Bronchial epithelial cell (primary cell): ENCODE results near the gene SENP2. TPM values are rescaled to one million over a fixed set of nuclear protein-coding genes. Genes with fewer than 3 reads are reported as not detected.
A peak's percentile ranks its signal among the peaks of the same experiment; 100 is the strongest.

Source experiments
- DNase-seq: peaks from one replicate; pipeline ENCODE4 v3.0.0-alpha.2; 2010; ENCODE audit warnings: low read depth
- FAIRE-seq: peaks from 2 replicates; lab custom pipeline; 2011; peaks lifted over from hg19 to GRCh38; lab: Jason Lieb, UNC
- H3K27me3 ChIP-seq: 2 replicates; pipeline ENCODE4 v1.5.1; 2011; ENCODE audit warnings: low read length; ENCODE audit not compliant: control insufficient read depth, insufficient read depth
- H3K36me3 ChIP-seq: 2 replicates; pipeline ENCODE4 v1.5.1; 2011; ENCODE audit warnings: low read length; ENCODE audit not compliant: control insufficient read depth, insufficient read depth
- H3K4me3 ChIP-seq: 2 replicates; pipeline ENCODE4 v1.5.1; 2011; ENCODE audit warnings: mild to moderate bottlenecking, low read depth, low read length, control low read depth
- total RNA-seq: library from RNA; depleted of rRNA; stranded (reverse); fragments of >200 nt; gene quantifications from 2 replicates; pipeline ENCODE4 v1.2.1, GENCODE V29; 2014
- TF ChIP-seq, protein P1 (sequence below): IDR thresholded peaks from 2 replicates; pipeline ENCODE4 v1.5.1; 2011; ENCODE audit warnings: mild to moderate bottlenecking, moderate library complexity, low read length, control low read depth, inconsistent platforms; ENCODE audit not compliant: insufficient read depth, severe bottlenecking

SENP2 gene
- 30.5 and 33.5 TPM in 2 replicates for total RNA-seq

GRCh38 chr3:185585859-185586685 lies at the start of gene SENP2:
SENP2 (plus strand) TSS chr3:185586295; CDS start chr3:185586414, 119 bp downstream.
- FAIRE-seq (no peak), DNase-seq (peak; percentile 96)
- Histone ChIP-seq H3K36me3 (no peaks in the 10 kb centered on the region), H3K27me3 (no peaks in the 10 kb centered on the region), H3K4me3 (peak within 1 kb of the TSS; percentile 98)
- TF ChIP-seq, protein P1, sequence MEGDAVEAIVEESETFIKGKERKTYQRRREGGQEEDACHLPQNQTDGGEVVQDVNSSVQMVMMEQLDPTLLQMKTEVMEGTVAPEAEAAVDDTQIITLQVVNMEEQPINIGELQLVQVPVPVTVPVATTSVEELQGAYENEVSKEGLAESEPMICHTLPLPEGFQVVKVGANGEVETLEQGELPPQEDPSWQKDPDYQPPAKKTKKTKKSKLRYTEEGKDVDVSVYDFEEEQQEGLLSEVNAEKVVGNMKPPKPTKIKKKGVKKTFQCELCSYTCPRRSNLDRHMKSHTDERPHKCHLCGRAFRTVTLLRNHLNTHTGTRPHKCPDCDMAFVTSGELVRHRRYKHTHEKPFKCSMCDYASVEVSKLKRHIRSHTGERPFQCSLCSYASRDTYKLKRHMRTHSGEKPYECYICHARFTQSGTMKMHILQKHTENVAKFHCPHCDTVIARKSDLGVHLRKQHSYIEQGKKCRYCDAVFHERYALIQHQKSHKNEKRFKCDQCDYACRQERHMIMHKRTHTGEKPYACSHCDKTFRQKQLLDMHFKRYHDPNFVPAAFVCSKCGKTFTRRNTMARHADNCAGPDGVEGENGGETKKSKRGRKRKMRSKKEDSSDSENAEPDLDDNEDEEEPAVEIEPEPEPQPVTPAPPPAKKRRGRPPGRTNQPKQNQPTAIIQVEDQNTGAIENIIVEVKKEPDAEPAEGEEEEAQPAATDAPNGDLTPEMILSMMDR = no peak

- H3K27me3 ChIP-seq = no peaks in the 10 kb centered on the region
- FAIRE-seq (peak; percentile 97), DNase-seq (peak; percentile 100)
- no peaks in the 10 kb centered on the region for H3K36me3 ChIP-seq
- TF ChIP-seq, protein P1 = no peak
- H3K4me3 ChIP-seq = no peak overlapping the region
Observed at GRCh38 chr3:185537369-185537970, 48.6 kb upstream of the SENP2 start.

- no peaks in the 10 kb centered on the region for H3K27me3 ChIP-seq
- TF ChIP-seq, protein P1 = no peak
- H3K4me3 ChIP-seq = no peak overlapping the region
- DNase-seq (no peak), FAIRE-seq (no peak)
- no peaks in the 10 kb centered on the region for H3K36me3 ChIP-seq
Observed at GRCh38 chr3:185539934-185540333, 46.2 kb upstream of the SENP2 start.

- Histone ChIP-seq H3K4me3 (no peak overlapping the region), H3K27me3 (no peaks in the 10 kb centered on the region), H3K36me3 (no peaks in the 10 kb centered on the region)
- no peak for FAIRE-seq
- TF ChIP-seq, protein P1 = no peak
- DNase-seq = no peak
Observed at GRCh38 chr3:185540695-185541094, 45.4 kb upstream of the SENP2 start.

- Histone ChIP-seq H3K27me3 (no peaks in the 10 kb centered on the region), H3K36me3 (no peaks in the 10 kb centered on the region), H3K4me3 (no peak overlapping the region)
- peak; percentile 98 for DNase-seq
- FAIRE-seq = no peak
- TF ChIP-seq, protein P1 = no peak
Observed at GRCh38 chr3:185549122-185549521, 37.0 kb upstream of the SENP2 start.
